Hematopoietic multipotent progenitor cell treated with erythropoietin and hydrocortisone succinate and interleukin-3 and kit ligand, for 15 days (in vitro differentiated cells): ENCODE results near the gene TPST2.
A peak's percentile ranks its signal among the peaks of the same experiment; 100 is the strongest.

Source experiments
- DNase-seq: peaks from one replicate; pipeline ENCODE4 v3.0.0-alpha.2; 2015; ENCODE audit warnings: low spot score

Gene TPST2

GRCh38 chr22:26610072-26610958 is 20.4 kb upstream of the TPST2 start:
- DNase-seq: no peak

DNA sequence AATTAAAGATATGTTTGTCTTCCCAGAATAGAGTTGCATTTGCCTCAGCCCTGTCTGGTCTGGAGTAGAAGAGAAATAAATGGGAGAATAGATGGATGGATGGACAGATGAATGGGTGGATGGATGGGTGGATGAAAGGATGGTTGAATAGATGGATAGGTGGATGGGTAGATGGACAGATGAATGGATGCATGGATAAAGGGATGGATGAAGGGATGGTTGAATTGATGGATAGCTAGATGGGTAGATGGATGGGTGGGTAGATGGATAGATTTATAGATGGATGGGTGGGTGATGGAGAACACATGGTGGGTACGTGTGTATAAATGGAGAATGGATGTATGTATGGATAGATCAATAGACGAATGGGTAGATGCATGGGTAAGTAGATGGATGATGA is 19.4 kb upstream of the TPST2 start:
- no peak for DNase-seq

DNA sequence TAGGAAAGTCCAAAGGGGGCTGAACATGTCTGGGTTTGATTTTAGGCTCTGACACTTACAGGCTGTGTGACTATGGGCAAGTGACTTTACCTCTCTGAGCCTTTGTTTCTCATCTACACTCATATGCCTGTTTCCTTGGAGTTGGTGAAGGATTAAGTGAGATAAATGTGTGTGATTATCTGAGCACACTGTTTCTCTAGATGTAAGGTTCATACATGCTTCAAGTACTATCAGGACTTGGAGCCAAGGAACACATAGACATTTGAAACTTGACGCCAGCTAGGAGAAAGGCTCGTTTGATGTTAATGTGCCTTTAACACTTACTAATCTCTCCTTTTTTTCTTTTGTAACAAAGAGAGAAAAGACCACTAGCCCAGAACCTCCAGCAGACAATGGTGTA is 18.2 kb upstream of the TPST2 start:
- no peak for DNase-seq

GRCh38 chr22:26606611-26607010 is 16.7 kb upstream of the TPST2 start:
- no peak for DNase-seq

GRCh38 chr22:26604368-26604767 is 14.4 kb upstream of the TPST2 start:
- DNase-seq: no peak

DNA sequence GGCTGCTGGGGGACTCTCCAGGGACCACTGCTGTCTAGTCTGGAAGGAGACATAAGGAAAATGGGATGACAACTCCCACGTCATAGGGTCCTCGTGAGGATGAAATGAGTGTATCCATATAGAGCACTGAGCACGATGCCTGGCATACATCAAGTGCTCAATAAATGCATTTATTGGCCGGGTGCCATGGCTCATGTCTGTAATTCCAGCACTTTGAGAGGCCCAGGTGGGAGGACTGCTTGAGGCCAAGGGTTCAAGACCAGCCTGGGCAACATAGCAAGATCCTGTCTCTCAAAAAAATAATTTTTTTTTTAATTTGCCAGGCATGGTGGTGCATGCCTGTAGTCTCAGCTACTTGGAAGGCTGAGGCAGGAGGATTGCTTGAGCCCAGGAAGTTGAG is 12.2 kb upstream of the TPST2 start:
- no peak for DNase-seq

- DNase-seq: no peak
These were observed 11.8 kb upstream of the TPST2 start for GRCh38 chr22:26601726-26602125.

DNA sequence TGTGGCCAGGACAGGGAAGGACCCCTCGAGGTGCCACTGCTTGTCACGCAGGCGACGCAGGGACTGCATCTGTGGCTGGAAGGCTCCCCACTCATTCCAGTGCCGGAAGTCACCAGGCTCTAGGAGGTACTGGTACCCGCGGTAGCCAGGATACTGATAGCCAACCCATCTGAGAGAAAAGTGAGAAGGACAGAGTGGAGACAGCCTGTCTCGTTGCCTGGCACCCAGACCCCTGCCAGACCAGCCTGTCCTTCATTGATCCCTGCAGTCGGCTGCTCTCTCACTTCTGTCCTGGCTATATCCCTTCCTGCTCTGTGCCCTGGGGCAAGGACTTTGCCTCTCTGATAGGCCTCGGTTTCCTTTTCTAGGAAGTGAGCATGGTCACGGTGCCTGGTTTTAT is 9.6 kb upstream of the TPST2 start:
- no peak for DNase-seq

DNA sequence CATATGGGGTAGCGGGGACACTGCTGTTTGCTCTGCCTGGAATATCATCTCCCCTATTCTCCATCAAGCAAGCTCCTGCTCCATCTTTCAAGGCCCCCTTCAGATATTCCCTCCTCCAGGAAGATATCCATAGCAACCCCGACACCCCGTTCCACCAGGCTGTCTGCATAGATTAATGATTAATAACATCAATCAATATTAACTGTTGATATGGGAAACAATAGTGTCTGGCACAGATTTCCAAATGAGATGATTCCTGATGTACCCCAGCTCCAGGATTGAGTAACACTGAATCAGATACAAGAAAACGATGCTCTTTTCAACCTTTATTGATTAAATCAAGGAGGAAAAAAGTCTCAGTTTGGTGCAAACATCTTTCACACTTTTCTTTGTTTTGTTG is 7.5 kb upstream of the TPST2 start:
- DNase-seq: no peak

DNA sequence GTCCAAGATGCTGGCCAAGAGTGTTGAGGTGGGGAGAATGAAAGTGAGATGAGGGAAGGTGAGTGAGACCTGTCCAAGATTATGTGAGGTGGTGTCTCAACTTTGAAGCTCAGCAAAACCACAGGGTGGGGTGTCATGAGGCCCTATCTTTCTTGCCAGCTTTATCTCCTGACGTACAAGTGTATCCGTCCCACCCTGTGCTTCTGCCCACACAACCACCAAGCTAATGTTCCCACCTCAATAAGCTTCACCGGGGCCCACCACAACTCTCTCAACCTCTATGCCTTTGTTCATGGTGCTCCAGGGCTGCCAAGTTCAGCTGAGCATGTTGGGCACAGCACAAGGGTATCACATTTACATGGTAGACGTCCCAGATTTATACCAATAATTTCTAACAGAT is 7.1 kb upstream of the TPST2 start:
- peak; percentile 68 for DNase-seq

- no peak for DNase-seq
These were observed 3.8 kb upstream of the TPST2 start for GRCh38 chr22:26593763-26594162.

GRCh38 chr22:26592421-26592891 is 2.5 kb upstream of the TPST2 start:
- no peak for DNase-seq

GRCh38 chr22:26589367-26589844 is 526 bp downstream of the TPST2 start:
- DNase-seq: peak; percentile 41

- DNase-seq: no peak
These were observed 1.1 kb downstream of the TPST2 start for GRCh38 chr22:26588729-26589366.

GRCh38 chr22:26587991-26588613 is 1.8 kb downstream of the TPST2 start:
- DNase-seq: peak; percentile 57

DNA sequence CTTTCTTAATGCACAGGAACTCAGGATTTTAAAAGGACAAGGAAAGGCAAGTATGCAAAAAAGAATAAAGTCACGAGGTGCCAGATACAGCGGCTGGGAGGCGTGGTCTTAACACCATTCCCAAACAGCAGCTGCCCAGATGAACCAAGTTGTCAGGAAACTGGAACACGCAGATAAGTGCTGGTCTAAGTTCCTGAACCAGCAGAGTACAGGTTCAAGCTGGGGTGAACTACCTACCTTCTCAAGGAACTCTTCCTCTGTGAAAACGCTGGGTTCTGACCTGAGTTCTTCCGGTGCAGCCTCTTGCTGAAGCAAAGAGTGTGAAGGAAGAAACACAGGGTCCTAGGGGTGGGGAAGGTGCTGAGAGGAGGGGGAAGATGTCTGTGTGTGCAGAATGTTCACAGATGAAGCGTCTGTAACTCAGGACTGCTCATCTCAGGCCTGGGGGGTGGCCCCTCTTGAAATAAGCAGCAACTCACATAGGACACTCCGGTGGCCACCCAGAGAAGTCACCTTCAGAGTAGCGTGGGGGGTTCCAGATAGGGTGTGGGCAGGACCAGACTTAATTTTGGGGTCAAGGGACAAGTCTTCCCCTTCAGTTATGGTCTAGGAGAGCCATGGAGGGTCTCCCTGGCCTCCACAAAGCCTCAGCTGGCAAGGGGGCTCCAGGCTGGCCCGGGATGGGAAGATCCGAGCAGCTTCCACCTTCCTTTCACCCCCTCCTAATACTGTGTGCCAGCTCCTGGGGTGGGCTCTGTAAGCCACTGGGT is 3.2 kb downstream of the TPST2 start:
- no peak for DNase-seq

GRCh38 chr22:26585104-26585790 is 4.7 kb downstream of the TPST2 start:
- DNase-seq: peak; percentile 95

GRCh38 chr22:26584010-26584409 is 5.9 kb downstream of the TPST2 start:
- DNase-seq: no peak

- no peak for DNase-seq
These were observed 8.2 kb downstream of the TPST2 start for GRCh38 chr22:26581633-26582168.

GRCh38 chr22:26581026-26581425 is 8.9 kb downstream of the TPST2 start:
- no peak for DNase-seq
